B cell (primary cell): ENCODE measurements around the gene USP49. TPM values are rescaled to one million over a fixed set of nuclear protein-coding genes. Genes with fewer than 3 reads are reported as not detected.

Source experiments
- ATAC-seq: fragments of 200-7000 bp; cut with Tn5 transposase; one replicate; pipeline ENCODE4 v1.10.0; 2021; ENCODE audit warnings: low read depth, mild to moderate bottlenecking, moderate number of reproducible peaks, moderate library complexity
- CTCF ChIA-PET: fragments of 350-600 bp; sonication (Branson Sonifier 250); formaldehyde crosslinking; loops from one replicate; lab custom pipeline; 2021; ENCODE audit warnings: antibody characterized with exemption, inconsistent platforms; lab: Charles Lee
- POLR2A ChIA-PET: fragments of 350-600 bp; sonication (Branson Sonifier 250); formaldehyde crosslinking; loops from one replicate; lab custom pipeline; 2021; ENCODE audit warnings: antibody characterized with exemption; lab: Charles Lee
- DNase-seq: peaks from one replicate; pipeline ENCODE4 v3.0.0; 2013
- H2AFZ ChIP-seq: 2 replicates; pipeline ENCODE4 v1.6.1; 2012; ENCODE audit warnings: mild to moderate bottlenecking, low read depth, low read length; ENCODE audit not compliant: insufficient read depth, poor library complexity, severe bottlenecking
- H3K27ac ChIP-seq, 2 donors: 1 replicate in 1 of 2; 2 replicates in 1 of 2; pipeline ENCODE4 v1.5.1; 2012 to 2013; ENCODE audit warnings: low read length in 2 of 2, mild to moderate bottlenecking in 2 of 2, moderate library complexity in 1 of 2
- H3K27me3 ChIP-seq, 4 experiments: fragments of 200-600 bp in 1 of 4; sonication (generic) in 1 of 4; replicated peaks in 1 of 4; 1 replicate in 2 of 4; 2 replicates in 2 of 4; pipeline versions ENCODE4 v1.6.1 to v1.7.0; 2013 to 2016; ENCODE audit warnings: low read length in 3 of 4, mild to moderate bottlenecking in 2 of 4, mixed read lengths in 1 of 4, moderate library complexity in 1 of 4; ENCODE audit not compliant: insufficient read depth in 4 of 4, control insufficient read depth in 3 of 4; ENCODE audit errors: control extremely low read depth in 1 of 4
- H3K36me3 ChIP-seq, 2 experiments: replicated peaks in 1 of 2; 1 replicate in 1 of 2; 2 replicates in 1 of 2; pipeline versions ENCODE4 v1.6.1 to v1.7.1; 2013; ENCODE audit warnings: low read length in 1 of 2; ENCODE audit not compliant: insufficient read depth in 2 of 2, control insufficient read depth in 1 of 2; ENCODE audit errors: control extremely low read depth in 1 of 2, extremely low read depth in 1 of 2
- H3K4me1 ChIP-seq, 2 donors: fragments of 200-600 bp in 1 of 2; sonication (generic) in 1 of 2; 1 replicate in 1 of 2; 2 replicates in 1 of 2; pipeline versions ENCODE4 v1.5.1 to v1.6.1; 2013 to 2017; ENCODE audit warnings: low read length in 2 of 2; ENCODE audit not compliant: control insufficient read depth in 2 of 2, insufficient read depth in 2 of 2
- H3K4me2 ChIP-seq: replicated peaks from 2 replicates; pipeline ENCODE3; 2012; ENCODE audit warnings: mild to moderate bottlenecking, low read depth, low read length; ENCODE audit not compliant: poor library complexity, severe bottlenecking
- H3K4me3 ChIP-seq, 5 experiments: fragments of 200-600 bp in 1 of 5; sonication (generic) in 1 of 5; 1 replicate in 3 of 5; 2 replicates in 2 of 5; pipeline versions ENCODE4 v1.5.1 to v1.7.0; 2011 to 2016; ENCODE audit warnings: low read length in 4 of 5, mild to moderate bottlenecking in 4 of 5, low read depth in 2 of 5, control low read depth in 1 of 5, moderate library complexity in 1 of 5; ENCODE audit not compliant: insufficient read depth in 1 of 5; ENCODE audit errors: control extremely low read depth in 1 of 5, extremely low read depth in 1 of 5
- H3K79me2 ChIP-seq: fragments of 200-600 bp; sonication (generic); one replicate; pipeline ENCODE4 v1.6.0; 2016; ENCODE audit warnings: low read length; ENCODE audit not compliant: control insufficient read depth, insufficient read depth
- H3K9ac ChIP-seq: fragments of 200-600 bp; sonication (generic); 2 replicates; pipeline ENCODE4 v1.6.1; 2017; ENCODE audit warnings: mild to moderate bottlenecking, low read length, moderate library complexity
- H3K9me3 ChIP-seq, 3 donors: one replicate each; pipeline versions ENCODE4 v1.6.1 to v1.7.1; 2013; ENCODE audit warnings: low read length in 2 of 3; ENCODE audit not compliant: control insufficient read depth in 2 of 3, insufficient read depth in 1 of 3; ENCODE audit errors: control extremely low read depth in 1 of 3
- H4K20me1 ChIP-seq: 2 replicates; pipeline ENCODE4 v1.6.0; 2012; ENCODE audit warnings: mild to moderate bottlenecking, low read length; ENCODE audit not compliant: insufficient read depth, control insufficient read depth, poor library complexity, severe bottlenecking
- H3K27ac Mint-ChIP-seq: one replicate; pipeline ENCODE4 v1.8.0; 2021; ENCODE audit warnings: mixed read lengths
- H3K27me3 Mint-ChIP-seq: one replicate; pipeline ENCODE4 v1.8.0; 2021; ENCODE audit warnings: mixed read lengths
- H3K4me1 Mint-ChIP-seq: one replicate; pipeline ENCODE4 v1.8.0; 2021; ENCODE audit warnings: mixed read lengths
- H3K4me3 Mint-ChIP-seq: one replicate; pipeline ENCODE4 v1.8.0; 2021; ENCODE audit warnings: mixed read lengths
- H3K9me3 Mint-ChIP-seq: one replicate; pipeline ENCODE4 v1.8.0; 2022; ENCODE audit warnings: mixed read lengths; ENCODE audit not compliant: insufficient read depth
- EZH2 ChIP-seq: IDR thresholded peaks from 2 replicates; pipeline ENCODE4 v1.6.1; 2012; ENCODE audit warnings: borderline replicate concordance, low read depth, mild to moderate bottlenecking, moderate library complexity, low read length; ENCODE audit not compliant: insufficient read depth, poor library complexity, severe bottlenecking
- WGBS: methylation state at CpG from one replicate; pipeline ENCODE4 v1.1.5; 2013; ENCODE audit warnings: missing lambda C conversion rate; ENCODE audit not compliant: insufficient coverage; 5-methylcytosine and 5-hydroxymethylcytosine counted together
- intact Hi-C: fragments of 100-400 bp; cut with micrococcal nuclease; formaldehyde crosslinking; loops from one replicate; pipeline ENCODE4 v1.10.0; 2022
- polyA plus RNA-seq: library from polyadenylated mRNA; depleted of rRNA; stranded (reverse); fragments of >200 nt; gene quantifications from 2 replicates; pipeline ENCODE4 v1.2.3, GENCODE V29; 2012
- total RNA-seq, 2 donors: library from RNA; stranded (reverse); fragments of 120-200 nt in 1 of 2; gene quantifications; 1 replicate in 1 of 2; 2 replicates in 1 of 2; pipeline versions ENCODE4 v1.2.3 to v1.2.4, GENCODE V29; 2013 to 2022
- TF ChIP-seq, protein P1 (sequence below): fragments of 200-600 bp; IDR thresholded peaks from one replicate; pipeline ENCODE4 v1.8.0; 2022; ENCODE audit warnings: antibody characterized with exemption, mild to moderate bottlenecking

Gene USP49
- total and polyA plus RNA-seq, 2 donors (not counting 1 experiment from before 2014, with no cell fraction given), result 2.6 to 9.9 TPM

DNA sequence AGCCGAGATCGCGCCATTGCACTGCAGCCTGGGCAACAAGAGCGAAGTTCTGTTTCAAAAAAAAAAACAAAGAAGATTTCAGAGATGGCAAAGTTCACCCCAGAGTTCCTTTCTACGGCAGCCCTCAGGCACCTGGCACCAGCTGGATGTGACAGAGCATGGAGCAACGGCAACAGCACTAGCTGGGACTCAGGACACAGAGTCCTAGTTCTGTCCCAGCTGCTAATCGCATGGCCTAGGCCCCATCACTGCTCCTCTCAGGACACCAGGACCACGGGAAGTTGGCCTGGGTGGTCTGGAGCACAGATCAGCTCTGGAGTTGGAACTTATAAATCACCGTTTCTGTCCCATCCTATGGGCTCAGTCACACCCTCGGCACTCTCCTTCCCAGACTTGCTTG, 149.1 kb downstream of the USP49 start:
- DNase-seq, result no peak
- no peak overlapping the region for H2AFZ ChIP-seq
- H3K4me1 Mint-ChIP-seq, result no peaks in the 10 kb centered on the region
- ChIA-PET POLR2A (no interaction called here), CTCF (interaction anchor here (1.2 kb wide), 1 partner anchor 61 kb away, joined by 4 read pairs; no protein-coding TSS in a partner anchor)
- 92% methylated on average over 10 of the region's 10 CpGs for WGBS
- H3K4me3 ChIP-seq, result no peak overlapping the region
- H3K4me2 ChIP-seq, result no peak overlapping the region
- H4K20me1 ChIP-seq, result no peaks in the 10 kb centered on the region
- no peaks in the 10 kb centered on the region for H3K79me2 ChIP-seq
- no peak overlapping the region for H3K9ac ChIP-seq
- no peak overlapping the region for H3K4me3 Mint-ChIP-seq
- H3K27me3 ChIP-seq, result no peaks in the 10 kb centered on the region
- no peak for TF ChIP-seq EZH2
- TF ChIP-seq, protein P1, sequence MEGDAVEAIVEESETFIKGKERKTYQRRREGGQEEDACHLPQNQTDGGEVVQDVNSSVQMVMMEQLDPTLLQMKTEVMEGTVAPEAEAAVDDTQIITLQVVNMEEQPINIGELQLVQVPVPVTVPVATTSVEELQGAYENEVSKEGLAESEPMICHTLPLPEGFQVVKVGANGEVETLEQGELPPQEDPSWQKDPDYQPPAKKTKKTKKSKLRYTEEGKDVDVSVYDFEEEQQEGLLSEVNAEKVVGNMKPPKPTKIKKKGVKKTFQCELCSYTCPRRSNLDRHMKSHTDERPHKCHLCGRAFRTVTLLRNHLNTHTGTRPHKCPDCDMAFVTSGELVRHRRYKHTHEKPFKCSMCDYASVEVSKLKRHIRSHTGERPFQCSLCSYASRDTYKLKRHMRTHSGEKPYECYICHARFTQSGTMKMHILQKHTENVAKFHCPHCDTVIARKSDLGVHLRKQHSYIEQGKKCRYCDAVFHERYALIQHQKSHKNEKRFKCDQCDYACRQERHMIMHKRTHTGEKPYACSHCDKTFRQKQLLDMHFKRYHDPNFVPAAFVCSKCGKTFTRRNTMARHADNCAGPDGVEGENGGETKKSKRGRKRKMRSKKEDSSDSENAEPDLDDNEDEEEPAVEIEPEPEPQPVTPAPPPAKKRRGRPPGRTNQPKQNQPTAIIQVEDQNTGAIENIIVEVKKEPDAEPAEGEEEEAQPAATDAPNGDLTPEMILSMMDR, result no peak
- H3K36me3 ChIP-seq, result no peaks in the 10 kb centered on the region
- no peak for ATAC-seq
- intact Hi-C loops, result no loop called here
- H3K27ac Mint-ChIP-seq, result no peak overlapping the region
- no peaks in the 10 kb centered on the region for H3K4me1 ChIP-seq
- no peaks in the 10 kb centered on the region for H3K27me3 Mint-ChIP-seq
- no peaks in the 10 kb centered on the region for H3K9me3 ChIP-seq
- no peaks in the 10 kb centered on the region for H3K9me3 Mint-ChIP-seq
- no peak overlapping the region for H3K27ac ChIP-seq

DNA sequence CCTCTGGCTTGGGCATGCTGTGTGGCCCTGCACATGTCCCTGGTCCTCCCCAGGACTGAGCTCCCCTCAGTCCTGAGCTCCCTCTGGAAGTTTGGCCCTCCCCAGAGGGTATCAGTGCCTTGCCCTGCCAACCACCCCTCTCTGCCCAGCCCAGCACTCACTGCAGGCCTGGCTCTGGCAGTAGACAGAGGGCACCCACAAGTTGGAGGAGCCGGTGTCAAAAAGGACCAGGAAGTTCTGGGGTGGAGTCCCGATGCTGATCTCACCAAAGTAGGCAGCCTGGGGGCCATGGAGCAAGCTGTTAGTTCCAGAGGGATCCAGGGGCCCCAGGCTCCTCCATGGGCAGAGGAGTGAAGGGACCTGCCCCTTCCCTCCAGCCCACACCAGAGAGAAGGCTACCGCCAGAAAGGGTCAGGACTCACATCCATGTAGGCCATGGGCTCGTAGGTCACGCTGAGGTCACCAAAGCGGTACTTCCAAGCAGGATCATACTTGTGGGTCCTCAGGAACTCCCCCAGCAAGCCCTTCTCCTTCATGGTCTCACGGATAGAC, 150.9 kb downstream of the USP49 start:
- intact Hi-C loops, result no loop called here
- no peaks in the 10 kb centered on the region for H4K20me1 ChIP-seq
- no peaks in the 10 kb centered on the region for H3K27me3 Mint-ChIP-seq
- H3K4me3 ChIP-seq, result no peak overlapping the region
- H3K4me1 ChIP-seq, result no peaks in the 10 kb centered on the region
- no peaks in the 10 kb centered on the region for H3K9me3 Mint-ChIP-seq
- H3K27me3 ChIP-seq, result no peaks in the 10 kb centered on the region
- no peaks in the 10 kb centered on the region for H3K79me2 ChIP-seq
- no peak for ATAC-seq
- WGBS, result 92% methylated on average over 7 of the region's 7 CpGs
- no peak overlapping the region for H2AFZ ChIP-seq
- POLR2A ChIA-PET, result no interaction called here
- H3K36me3 ChIP-seq, result no peaks in the 10 kb centered on the region
- no peaks in the 10 kb centered on the region for H3K4me1 Mint-ChIP-seq
- H3K9me3 ChIP-seq, result no peaks in the 10 kb centered on the region
- TF ChIP-seq EZH2, result no peak
- TF ChIP-seq, protein P1, result no peak
- CTCF ChIA-PET, result no interaction called here
- H3K27ac ChIP-seq, result no peak overlapping the region
- H3K4me3 Mint-ChIP-seq, result no peak overlapping the region
- no peak overlapping the region for H3K4me2 ChIP-seq
- H3K9ac ChIP-seq, result no peak overlapping the region
- H3K27ac Mint-ChIP-seq, result no peak overlapping the region
- DNase-seq, result no peak
